GM23248 (cell line): Measurements from ENCODE around the gene WBP2.
"Not testable (repeated sequence)": the region's sequence is repeated elsewhere in the genome, so short reads cannot be mapped to it uniquely, and the experiment has no call there.

ENCODE experiments used
- EZH2 ChIP-seq: fragments of 200-600 bp; sonication (generic); IDR thresholded peaks from 2 replicates; pipeline ENCODE4 v1.6.1; 2018; ENCODE audit warnings: antibody characterized with exemption, mild to moderate bottlenecking; ENCODE audit not compliant: insufficient read depth, poor library complexity, severe bottlenecking
- EZH2phosphoT487 ChIP-seq: fragments of 200-600 bp; sonication (generic); IDR thresholded peaks from 2 replicates; pipeline ENCODE4 v1.6.1; 2018; ENCODE audit warnings: antibody characterized with exemption, moderate library complexity, mild to moderate bottlenecking, low read depth; ENCODE audit not compliant: insufficient read depth

GRCh38 chr17:75859358-75859757 is 4.2 kb upstream of the WBP2 start:
- not testable (repeated sequence) for TF ChIP-seq EZH2, EZH2phosphoT487
